Smooth muscle cell (in vitro differentiated cells): ENCODE results near the gene NSG2. TPM values are rescaled to one million over a fixed set of nuclear protein-coding genes. Genes with fewer than 3 reads are reported as not detected.

ENCODE experiments used
- DNase-seq: peaks from one replicate; lab custom pipeline; 2025; ENCODE audit not compliant: unreplicated experiment; lab: John Stamatoyannopoulos, UW
- H2AFZ ChIP-seq: fragments of 200-600 bp; sonication (generic); 2 replicates; pipeline ENCODE4 v1.6.0; 2016; ENCODE audit warnings: antibody characterized with exemption, low read depth, mild to moderate bottlenecking
- H3F3A ChIP-seq: fragments of 200-600 bp; sonication (generic); 2 replicates; pipeline ENCODE4 v1.6.0; 2017; ENCODE audit warnings: antibody characterized with exemption, low read depth
- H3K27ac ChIP-seq: fragments of 200-600 bp; sonication (generic); 2 replicates; pipeline ENCODE4 v1.5.1; 2016; ENCODE audit warnings: low read depth, mild to moderate bottlenecking
- H3K27me3 ChIP-seq: fragments of 200-600 bp; sonication (generic); 2 replicates; pipeline ENCODE4 v1.6.1; 2016; ENCODE audit warnings: low read depth, mild to moderate bottlenecking
- H3K36me3 ChIP-seq: fragments of 200-600 bp; sonication (generic); 2 replicates; pipeline ENCODE4 v1.5.1; 2016; ENCODE audit warnings: low read depth
- H3K4me1 ChIP-seq: fragments of 200-600 bp; sonication (generic); 2 replicates; pipeline ENCODE4 v1.5.1; 2016; ENCODE audit warnings: low read depth
- H3K4me2 ChIP-seq: fragments of 200-600 bp; sonication (generic); 2 replicates; pipeline ENCODE4 v1.6.0; 2016; ENCODE audit warnings: mild to moderate bottlenecking
- H3K4me3 ChIP-seq: fragments of 200-600 bp; sonication (generic); 2 replicates; pipeline ENCODE4 v1.5.1; 2016; ENCODE audit warnings: mild to moderate bottlenecking
- H3K79me2 ChIP-seq: fragments of 200-600 bp; sonication (generic); 2 replicates; pipeline ENCODE4 v1.6.0; 2016; ENCODE audit warnings: low read depth, mild to moderate bottlenecking
- H3K9ac ChIP-seq: fragments of 200-600 bp; sonication (generic); 2 replicates; pipeline ENCODE4 v1.6.0; 2016; ENCODE audit warnings: low read depth
- H3K9me3 ChIP-seq: fragments of 200-600 bp; sonication (generic); replicated peaks from 2 replicates; pipeline ENCODE4 v1.5.1; 2016; ENCODE audit warnings: low read depth
- H4K20me1 ChIP-seq: fragments of 200-600 bp; sonication (generic); 2 replicates; pipeline ENCODE4 v1.6.0; 2016; ENCODE audit warnings: low read depth
- WGBS: methylation state at CpG from one replicate; pipeline ENCODE4 v1.1.7; 2016; ENCODE audit warnings: low lambda C conversion rate; 5-methylcytosine and 5-hydroxymethylcytosine counted together
- polyA plus RNA-seq: library from polyadenylated mRNA; unstranded; fragments of >200 nt; fragmentation: Nextera tagmentation; extraction: Ambion mirVana; gene quantifications from 2 replicates; pipeline ENCODE4 v1.2.1, GENCODE V29; 2016
- total RNA-seq: library from RNA; depleted of rRNA; stranded (reverse); fragments of >200 nt; gene quantifications from 2 replicates; pipeline ENCODE4 v1.2.3, GENCODE V29; 2014
- TF ChIP-seq, protein P1 (sequence below): fragments of 200-600 bp; sonication (generic); IDR thresholded peaks from 2 replicates; pipeline ENCODE4 v1.5.1; 2017; ENCODE audit warnings: borderline replicate concordance, mild to moderate bottlenecking, antibody characterized with exemption; ENCODE audit not compliant: insufficient read depth, poor library complexity, severe bottlenecking

The NSG2 gene
- total and polyA plus RNA-seq, 2 experiments from 2014 or later: 0.18 TPM; not detected in 1

DNA sequence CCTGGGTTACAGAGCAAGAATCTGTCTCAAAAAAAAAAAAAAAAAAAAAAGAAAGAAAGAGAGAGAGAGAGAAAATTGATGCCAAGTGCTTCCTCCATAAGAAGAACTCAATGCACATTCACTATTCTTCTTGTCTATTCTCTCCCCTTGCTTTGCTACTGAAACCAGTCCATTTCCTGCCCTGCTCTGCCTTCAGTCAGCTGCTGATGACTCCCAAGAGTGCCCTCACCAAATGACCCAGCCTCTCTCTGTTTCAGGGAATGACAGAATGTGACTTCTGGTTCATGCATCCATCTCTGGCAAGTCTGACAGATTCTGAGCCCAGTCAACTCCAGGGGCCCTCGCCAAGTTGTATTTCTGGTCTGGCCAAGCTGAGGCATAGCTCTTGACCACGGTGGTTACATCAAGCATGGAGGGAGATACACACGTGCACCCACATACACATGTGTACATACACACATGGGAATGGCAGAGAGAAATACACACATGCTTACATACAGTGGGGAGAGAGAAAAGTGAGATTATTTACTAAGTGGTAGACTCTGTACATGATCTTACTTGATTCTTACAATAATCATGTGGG lies 106.2 kb downstream of the NSG2 start:
- Histone ChIP-seq H3K79me2 (no peaks in the 10 kb centered on the region), H4K20me1 (no peaks in the 10 kb centered on the region), H3K9ac (no peak overlapping the region), H3K36me3 (no peaks in the 10 kb centered on the region), H3K4me1 (no peaks in the 10 kb centered on the region), H3K9me3 (peaks cover 9% of the 10 kb centered on the region), H3K27me3 (peaks cover 30% of the 10 kb centered on the region), H3K4me3 (no peak overlapping the region), H3K4me2 (no peak overlapping the region), H2AFZ (no peak overlapping the region), H3F3A (no peaks in the 10 kb centered on the region), H3K27ac (no peak overlapping the region)
- no peak for DNase-seq
- TF ChIP-seq, protein P1, sequence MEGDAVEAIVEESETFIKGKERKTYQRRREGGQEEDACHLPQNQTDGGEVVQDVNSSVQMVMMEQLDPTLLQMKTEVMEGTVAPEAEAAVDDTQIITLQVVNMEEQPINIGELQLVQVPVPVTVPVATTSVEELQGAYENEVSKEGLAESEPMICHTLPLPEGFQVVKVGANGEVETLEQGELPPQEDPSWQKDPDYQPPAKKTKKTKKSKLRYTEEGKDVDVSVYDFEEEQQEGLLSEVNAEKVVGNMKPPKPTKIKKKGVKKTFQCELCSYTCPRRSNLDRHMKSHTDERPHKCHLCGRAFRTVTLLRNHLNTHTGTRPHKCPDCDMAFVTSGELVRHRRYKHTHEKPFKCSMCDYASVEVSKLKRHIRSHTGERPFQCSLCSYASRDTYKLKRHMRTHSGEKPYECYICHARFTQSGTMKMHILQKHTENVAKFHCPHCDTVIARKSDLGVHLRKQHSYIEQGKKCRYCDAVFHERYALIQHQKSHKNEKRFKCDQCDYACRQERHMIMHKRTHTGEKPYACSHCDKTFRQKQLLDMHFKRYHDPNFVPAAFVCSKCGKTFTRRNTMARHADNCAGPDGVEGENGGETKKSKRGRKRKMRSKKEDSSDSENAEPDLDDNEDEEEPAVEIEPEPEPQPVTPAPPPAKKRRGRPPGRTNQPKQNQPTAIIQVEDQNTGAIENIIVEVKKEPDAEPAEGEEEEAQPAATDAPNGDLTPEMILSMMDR: no peak
- WGBS: 77% methylated on average over 3 of the region's 3 CpGs

DNA sequence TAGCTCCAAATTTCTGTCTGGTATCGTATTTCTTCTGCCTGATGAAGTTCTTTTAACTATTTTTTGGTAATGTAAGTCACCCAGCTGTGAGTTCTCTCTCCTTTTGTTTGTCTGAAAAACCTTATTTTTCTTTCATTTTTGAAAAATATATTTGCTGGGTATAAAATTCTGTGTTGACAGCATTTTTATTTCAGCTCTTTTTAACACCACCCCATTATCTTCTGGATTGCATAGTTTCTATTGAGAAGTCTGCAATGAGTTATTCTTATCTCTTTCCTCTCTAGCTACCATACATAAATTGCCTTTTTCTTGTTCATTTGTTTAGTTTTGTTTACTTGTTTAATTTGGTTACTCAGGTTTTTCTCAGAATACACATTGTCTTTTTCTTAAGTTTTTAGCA lies 109.1 kb downstream of the NSG2 start:
- H3F3A ChIP-seq: no peaks in the 10 kb centered on the region
- no peak for DNase-seq
- H3K27me3 ChIP-seq: peaks cover 6% of the 10 kb centered on the region
- H3K4me1 ChIP-seq: no peaks in the 10 kb centered on the region
- no peak overlapping the region for H3K4me2 ChIP-seq
- H3K4me3 ChIP-seq: no peak overlapping the region
- no peak overlapping the region for H3K9ac ChIP-seq
- TF ChIP-seq, protein P1: no peak
- WGBS: 81% methylated on average over 1 of the region's 1 CpG
- no peak overlapping the region for H3K27ac ChIP-seq
- no peaks in the 10 kb centered on the region for H3K79me2 ChIP-seq
- no peaks in the 10 kb centered on the region for H4K20me1 ChIP-seq
- peaks cover 9% of the 10 kb centered on the region for H3K9me3 ChIP-seq
- no peak overlapping the region for H2AFZ ChIP-seq
- no peaks in the 10 kb centered on the region for H3K36me3 ChIP-seq

DNA sequence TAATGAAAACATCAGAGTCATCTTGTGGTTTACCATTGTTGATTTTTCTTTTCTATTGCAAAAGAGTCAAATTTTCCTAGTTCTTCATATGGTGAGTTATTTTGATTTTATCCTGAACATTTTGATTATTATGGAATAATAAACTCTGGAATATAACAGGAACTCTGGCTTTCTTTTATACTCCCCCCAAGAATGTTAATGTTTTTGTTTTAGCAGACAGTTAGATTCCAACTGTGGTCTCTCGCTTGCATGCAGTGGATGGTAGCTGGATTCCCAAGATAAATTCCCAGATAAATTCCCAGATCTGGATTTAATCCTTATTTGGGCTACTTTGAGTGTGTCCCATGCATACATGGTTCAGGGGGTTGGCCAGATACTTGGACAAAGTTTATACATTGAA lies 109.8 kb downstream of the NSG2 start:
- DNase-seq: no peak
- H3K27me3 ChIP-seq: no peaks in the 10 kb centered on the region

More for the DNA sequence above, 109.8 kb downstream of the NSG2 start:
- H3F3A ChIP-seq: no peaks in the 10 kb centered on the region
- no peaks in the 10 kb centered on the region for H3K79me2 ChIP-seq
- H3K4me1 ChIP-seq: no peaks in the 10 kb centered on the region
- H3K9ac ChIP-seq: no peak overlapping the region
- no peak overlapping the region for H3K4me3 ChIP-seq
- H2AFZ ChIP-seq: no peak overlapping the region
- no peaks in the 10 kb centered on the region for H4K20me1 ChIP-seq
- 70% methylated on average over 1 of the region's 1 CpG for WGBS
- H3K4me2 ChIP-seq: no peak overlapping the region
- H3K9me3 ChIP-seq: peaks cover 9% of the 10 kb centered on the region
- TF ChIP-seq, protein P1: no peak
- no peak overlapping the region for H3K27ac ChIP-seq
- no peaks in the 10 kb centered on the region for H3K36me3 ChIP-seq
